ENCODE measurements around the gene POLDIP2.

Gene POLDIP2

DNA sequence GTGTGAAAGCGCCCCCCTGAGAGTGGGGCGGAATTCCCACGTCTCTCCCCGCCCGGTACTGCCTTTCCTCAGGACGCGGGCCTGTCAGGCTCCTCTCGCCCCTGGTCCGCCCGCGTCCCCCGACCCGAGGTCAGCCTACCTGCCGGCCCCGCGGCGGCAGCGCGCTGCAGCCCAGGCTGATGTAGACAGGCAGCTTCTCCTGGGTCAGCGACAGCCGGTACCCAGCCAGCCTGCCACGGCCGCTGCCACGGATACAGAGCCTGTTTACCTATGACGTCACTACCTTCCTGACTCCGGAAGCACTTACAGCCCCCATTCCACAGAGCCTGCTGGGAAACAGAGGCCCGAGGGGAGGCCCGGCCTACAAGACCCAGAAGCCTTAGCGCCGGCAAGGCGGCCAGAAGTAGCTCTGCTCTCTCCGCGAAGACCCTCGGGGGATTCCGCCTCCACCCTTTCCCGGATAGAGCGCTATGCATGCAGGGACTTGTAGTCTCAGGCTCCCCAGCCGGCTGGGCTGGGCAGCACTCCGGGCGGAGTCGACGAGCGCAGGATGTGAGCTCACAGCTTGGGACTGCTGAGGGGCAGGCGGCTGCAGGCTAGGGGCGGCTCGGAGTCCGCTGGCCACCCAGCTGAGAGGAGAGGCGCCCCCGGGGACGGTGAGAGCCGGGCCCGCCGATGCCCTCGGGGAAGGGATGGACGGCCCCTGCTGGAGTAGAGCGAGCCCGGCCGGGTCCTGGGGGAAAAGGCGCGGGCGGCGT lies 21.9 kb downstream of the POLDIP2 start, which contains the start of the genes IFT20 and TNFAIP1:
Gene IFT20 (minus strand): TSS at position 272 of the 758 bp plus-strand sequence. CDS start 3,487 bp downstream, outside the sequence.
Gene TNFAIP1 (plus strand): TSS at position 561 of the 758 bp plus-strand sequence. CDS start 3,761 bp downstream, outside the sequence.
- DNase-seq: peak; percentile 97

DNA sequence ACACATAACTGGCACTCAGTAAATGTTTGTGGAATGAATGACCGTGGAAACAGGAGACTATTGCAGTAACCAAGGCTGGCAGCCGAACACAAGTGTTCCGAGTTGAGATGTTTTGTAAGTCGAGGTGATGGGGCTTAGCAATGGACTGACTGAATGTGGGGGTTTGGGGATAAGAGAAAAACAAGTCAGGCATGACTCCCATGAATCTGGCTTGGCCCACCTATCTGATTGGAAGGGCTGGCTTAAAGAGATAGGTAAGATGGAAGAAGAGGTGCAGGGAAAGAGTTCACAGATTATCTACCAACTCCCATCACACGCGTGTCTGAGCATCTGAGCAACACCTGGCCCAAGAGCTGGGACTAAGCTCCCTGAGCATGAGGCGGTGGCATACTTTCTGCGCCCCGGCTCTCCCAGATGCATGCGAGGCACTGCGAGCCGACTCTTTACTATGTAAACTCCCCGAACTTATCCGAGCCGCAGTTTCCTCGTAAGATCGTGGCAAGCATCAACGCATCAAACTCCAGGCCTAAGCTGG lies 22.6 kb downstream of the POLDIP2 start:
- no peak for DNase-seq

DNA sequence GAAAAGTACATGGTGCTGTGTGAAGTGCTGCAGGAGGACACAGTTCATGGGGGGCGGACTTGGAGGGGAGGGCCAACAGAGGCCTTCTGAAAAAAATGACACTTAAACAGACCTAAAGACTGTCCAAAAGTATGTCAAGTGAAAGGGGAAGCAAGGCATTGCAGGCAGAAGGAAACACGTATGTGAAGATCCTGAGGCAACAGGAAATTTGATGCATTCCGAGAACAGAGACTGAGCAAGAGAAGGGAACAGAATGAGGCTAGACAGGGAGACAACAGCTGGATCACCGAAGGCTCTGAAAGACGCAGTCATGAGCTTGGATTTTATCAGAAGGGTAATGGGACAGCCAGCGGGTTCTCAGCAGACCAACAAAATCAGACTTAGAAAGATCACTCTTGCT lies 23.2 kb downstream of the POLDIP2 start:
- DNase-seq: no peak

DNA sequence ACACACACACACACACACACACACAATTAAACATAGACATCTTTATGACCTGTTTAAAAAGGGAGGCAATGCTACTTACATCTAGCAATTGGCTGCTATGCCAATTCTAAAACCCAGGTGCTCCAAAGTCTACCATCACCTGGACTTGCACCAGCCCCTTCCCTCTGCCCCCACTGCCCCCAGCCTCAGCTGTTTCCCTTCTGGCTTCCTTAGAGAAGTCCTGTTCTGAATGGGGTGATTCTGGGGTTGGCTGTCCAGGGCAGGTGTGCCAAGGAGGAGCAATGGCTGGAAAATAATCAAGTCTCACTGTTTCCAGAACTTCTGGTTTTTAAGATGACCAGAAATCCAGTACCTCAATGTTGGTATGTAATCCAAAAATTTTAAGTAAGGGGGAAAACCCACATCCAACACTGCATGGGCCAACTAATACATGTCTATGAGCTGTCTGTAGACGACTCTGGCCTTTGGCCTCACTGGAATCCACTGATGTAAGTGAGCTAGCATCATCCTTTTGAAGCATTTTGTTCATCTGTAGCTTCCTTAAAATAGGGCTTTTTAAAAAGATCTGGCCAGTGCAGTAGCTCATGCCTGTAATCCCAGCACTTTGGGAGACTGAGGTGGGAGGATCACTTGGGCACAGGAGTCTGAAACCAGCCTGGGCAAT lies 24.1 kb downstream of the POLDIP2 start:
- DNase-seq: no peak

DNA sequence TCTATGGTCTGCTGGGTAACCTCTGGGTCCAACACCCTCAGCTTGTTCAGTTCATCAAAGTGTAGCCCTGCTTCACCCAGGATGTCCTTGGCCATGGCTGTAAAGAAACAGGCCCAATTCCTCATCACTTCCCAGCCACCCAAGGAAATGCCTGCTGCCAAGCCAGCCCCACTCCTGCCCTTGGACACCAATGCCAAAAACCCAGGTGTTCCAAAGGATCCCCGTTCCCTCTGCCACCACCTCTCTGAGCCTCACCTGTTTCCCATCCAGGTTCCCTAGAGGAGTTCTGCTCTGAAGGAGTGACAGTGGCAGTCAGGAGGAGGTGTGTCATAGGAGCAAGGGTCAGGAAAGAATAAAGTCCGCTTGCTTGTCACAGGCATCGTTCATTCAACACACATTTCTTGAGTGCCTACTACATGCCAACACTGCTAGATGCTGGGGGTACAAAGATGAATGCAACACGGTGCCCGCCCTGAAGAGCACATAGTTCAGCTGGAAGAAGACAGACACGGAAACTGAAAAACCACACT lies 25.4 kb downstream of the POLDIP2 start:
- no peak for DNase-seq

DNA sequence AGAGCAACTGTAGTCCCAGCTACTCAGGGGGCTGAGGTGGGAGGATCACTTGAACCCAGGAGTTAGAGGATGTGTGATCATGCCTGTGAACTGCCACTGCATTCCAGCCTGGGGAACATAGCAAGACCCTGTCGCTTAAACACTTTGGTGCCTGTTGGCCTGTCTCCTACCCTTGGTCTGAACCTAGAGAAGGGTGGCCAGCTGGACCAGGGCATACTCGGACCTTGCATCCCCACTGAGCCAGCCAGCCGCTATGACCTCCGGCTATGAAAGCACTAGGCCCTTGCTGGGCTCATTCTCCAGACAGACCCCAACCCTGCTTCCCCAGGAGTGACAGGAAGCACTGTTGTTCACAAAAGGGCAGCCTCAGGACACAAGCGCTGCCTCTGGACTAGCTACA lies 26.7 kb downstream of the POLDIP2 start:
- no peak for DNase-seq

DNA sequence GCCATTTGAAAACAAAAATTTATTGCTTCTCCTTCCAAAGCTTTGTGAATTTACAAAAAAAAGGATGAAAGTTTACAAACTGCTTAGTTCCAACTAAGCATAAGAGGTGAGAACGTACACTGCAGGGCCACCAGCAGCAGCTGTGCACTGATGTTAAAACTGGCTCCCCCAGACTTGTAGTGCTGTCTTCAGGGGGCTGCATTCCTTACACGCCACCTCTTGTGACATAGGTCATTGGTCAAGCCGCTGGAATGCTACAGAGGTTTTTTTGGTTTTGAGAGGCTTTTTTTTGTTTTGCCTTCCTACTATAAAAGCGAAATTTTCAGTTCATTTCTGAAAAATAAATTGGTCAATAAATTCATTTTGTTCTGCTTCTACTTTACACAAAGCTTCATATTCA lies 29.0 kb downstream of the POLDIP2 start:
- no peak for DNase-seq

DNA sequence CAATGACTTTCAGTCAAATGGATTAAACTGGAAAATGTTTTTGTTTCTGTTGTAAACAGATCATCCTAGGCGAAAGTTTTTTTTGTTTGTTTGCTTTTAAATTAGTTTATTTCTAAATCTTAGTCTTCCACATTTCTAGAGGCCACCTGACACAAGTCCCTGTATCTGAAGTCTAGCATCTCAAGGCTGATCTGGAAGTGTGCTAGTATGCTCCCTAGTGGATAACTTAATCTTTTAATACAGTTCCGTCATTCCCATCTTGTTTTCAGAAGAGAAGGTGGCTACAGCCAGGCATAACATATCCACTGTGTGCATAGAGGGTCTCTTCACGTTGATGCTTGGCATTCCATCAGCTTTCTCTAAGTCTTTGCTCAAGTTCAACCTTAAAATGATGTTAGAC lies 29.6 kb downstream of the POLDIP2 start:
- no peak for DNase-seq

DNA sequence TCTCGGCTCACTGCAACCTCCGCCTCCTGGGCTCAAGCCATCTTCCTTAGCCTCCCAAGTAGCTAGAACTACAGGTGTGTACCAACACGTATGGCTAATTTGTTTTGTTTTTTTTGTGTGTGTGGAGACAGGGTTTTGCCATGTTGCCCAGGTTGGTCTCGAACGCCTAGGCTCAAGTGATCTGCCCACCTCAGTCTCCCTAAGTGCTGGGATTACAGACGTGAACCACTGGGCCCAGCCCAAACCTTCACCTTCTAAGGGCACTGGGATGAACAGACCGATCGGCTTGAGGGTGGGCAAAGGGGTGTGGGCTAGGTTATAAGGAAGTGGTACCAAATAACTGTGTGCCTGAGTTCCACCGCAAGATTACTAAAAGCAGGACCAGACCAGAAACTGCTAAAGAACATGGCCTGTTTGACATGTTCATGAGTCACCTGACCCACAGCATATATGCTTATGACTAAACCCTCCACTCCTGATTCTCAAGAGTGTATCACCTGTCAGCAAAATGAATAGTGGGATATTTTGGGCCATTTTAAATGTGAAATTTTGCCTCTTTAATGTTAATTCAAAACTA lies 30.2 kb downstream of the POLDIP2 start:
- DNase-seq: no peak

DNA sequence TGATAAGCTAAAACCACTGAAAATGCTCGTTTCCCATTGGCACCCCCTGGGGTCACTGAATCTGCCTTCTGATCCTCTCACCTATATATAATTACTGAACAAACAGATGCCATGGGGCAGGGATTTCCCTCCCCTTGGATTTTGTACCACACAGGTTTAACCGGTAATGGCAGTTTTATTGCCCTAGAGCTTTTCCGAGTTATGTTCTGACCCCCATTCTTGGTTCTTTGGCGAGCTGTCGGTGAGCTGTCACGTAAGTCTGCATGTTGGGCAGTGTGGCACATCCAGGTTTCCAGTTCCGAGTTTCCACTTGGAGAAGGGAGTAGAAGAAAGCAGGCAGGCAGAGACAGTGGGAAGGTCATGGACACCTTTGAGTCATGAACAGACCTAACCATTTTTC lies 31.2 kb downstream of the POLDIP2 start:
- no peak for DNase-seq

DNA sequence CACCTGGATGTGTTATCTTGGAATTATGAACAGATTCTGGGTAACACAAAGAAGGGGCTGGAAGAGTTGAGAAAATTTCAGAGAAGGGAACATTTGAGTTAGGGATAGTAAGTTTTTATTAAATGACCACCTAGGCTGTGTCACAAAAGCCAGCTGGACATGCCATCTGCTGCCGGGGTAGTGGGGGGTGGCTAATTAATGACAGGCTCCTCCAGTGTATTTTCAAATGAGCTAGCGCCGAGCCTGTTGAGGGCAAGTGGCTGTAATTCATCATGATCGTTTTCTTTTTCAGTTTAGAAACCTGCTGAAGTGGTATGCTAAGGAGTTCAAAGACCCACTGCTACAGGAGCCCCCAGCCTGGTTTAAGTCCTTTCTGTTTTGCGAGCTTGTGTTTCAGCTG lies 32.1 kb downstream of the POLDIP2 start:
- no peak for DNase-seq

DNA sequence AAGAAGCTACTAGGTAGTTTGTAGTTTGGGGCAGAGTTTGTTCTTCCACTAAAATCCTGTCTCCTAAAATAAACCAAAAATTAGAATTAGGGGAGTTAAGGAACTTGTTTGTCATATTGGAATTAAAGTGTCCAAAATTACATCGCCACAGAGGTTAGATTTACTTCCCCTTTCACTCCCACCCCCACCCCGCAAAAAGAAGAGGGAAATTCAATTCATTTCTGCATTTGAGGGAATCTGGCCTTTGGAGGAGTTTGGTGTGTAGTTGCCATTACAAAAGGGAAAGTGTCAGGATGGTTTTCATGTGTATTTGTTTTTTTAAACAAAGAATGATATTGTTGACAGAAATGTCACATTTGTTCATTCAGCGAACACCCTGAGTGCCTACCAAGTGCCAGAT lies 32.5 kb downstream of the POLDIP2 start:
- DNase-seq: no peak

DNA sequence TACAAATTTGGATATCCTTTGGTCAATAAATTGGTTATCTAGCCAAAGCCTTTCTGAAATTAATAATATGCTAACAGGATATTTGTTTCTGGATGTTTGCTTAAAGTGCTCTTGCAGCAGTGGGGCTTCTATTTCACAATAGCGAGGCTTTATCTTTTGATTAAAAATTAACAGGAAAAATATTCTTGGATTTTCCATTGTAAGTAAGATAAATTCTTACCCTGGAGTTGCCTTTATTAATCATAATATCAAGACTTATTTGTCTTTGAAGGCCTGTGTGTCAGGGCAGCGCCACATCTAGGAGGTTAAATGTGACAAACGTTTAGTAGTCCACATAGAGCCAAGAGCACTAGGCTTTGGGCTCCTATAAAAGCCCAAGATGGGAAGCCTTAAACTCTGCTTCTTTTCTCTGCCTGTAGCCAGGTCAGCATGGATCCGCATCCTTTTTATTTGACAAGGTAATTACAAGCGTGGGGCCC lies 33.0 kb downstream of the POLDIP2 start:
- DNase-seq: no peak

DNA sequence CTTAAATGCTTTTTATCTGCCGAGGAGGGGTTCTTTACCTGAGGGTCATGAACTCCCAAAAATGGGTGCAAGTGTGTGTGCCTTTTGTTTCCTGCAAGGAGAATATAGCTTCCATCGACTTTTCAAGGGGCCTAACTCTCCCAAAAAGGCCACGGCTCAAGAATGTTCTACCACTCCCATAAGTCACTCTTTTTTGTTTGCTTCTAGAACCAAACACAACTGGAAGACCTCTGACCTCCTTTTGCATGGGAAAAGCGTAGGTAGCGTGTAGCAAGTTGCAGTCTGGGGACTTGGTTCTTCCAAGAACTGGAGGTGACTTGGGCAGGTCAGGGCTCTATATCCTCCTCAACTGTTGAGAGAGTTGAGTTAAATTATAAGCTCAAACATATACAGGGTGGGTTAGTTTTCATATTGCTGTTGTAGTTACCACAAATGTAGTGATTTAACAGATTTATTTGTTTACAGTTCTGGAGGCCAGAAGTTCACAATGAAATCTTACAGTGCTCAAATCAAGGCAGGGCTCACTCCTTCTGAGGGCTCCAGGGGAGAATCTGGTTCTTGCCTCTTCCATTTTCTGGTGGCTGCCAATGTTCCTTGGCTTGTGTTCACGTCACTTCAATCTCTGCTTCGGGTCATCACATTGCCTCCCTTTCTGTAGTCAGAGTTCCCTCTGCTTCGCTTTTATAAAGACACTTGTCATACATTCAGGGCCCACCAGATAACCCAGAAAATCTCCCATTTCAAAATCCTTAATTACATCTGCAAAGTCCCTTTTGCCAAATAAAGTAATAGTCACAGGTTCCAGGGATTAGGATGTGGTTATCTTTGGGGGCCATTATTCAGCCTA lies 36.9 kb downstream of the POLDIP2 start:
- no peak for DNase-seq

DNA sequence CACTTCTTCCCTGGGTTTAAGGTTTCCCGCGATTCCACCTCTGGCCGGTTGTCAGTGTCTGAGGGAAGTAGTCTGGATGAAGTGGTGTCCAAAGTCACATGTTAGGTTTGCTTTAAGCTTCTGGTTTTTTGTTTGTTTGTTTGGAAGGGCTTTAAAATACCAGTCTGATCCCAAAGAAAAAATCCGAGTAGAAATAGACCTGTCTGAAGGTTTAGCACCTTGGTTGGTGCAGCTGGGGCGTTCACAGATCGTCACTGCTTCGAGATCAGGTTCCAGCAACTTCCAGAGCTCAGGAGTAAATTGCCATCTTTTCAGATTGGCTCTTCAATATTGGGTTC lies 37.8 kb downstream of the POLDIP2 start:
- DNase-seq: no peak

DNA sequence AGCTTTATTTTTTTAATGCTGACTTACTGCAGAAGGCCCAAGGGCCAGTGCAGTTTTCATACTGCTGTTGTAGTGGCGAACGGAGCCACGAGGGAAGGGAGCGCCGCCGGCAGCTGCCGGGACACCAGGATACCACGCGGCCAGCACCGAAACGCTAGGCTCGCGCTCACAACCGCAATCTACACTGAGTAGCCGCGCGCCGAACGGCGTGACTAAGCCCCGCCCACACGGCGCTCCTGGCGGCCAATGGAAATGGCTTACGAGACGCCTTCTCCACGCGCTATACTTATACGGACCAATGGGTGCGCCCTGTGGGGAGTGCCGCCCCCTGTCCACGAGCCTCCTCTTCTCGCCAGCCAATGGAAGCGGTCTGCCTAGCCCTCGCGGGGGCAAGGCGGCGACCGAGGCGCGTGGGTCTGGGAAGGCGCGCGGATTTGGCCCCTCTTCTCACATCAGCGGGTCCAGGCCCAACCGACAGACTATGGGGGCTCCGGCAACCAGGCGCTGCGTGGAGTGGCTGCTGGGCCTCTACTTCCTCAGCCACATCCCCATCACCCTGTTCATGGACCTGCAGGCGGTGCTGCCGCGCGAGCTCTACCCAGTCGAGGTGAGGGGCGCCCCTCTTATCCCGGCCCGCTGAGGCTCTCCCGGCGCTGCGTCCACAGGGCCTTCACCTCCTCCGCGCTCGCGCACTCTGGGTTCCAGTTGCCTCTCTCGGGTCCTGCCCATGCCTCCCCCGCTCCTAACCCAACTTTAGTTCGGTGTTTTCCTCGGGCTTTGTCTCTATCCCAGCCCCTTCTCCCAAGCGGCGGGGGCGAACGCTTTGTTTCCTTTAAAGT lies 38.3 kb downstream of the POLDIP2 start, which contains the start of gene TMEM97:
Gene TMEM97 (plus strand): TSS at position 442 of the 839 bp plus-strand sequence. CDS start 40 bp downstream, at position 482.
- DNase-seq: peak; percentile 91

DNA sequence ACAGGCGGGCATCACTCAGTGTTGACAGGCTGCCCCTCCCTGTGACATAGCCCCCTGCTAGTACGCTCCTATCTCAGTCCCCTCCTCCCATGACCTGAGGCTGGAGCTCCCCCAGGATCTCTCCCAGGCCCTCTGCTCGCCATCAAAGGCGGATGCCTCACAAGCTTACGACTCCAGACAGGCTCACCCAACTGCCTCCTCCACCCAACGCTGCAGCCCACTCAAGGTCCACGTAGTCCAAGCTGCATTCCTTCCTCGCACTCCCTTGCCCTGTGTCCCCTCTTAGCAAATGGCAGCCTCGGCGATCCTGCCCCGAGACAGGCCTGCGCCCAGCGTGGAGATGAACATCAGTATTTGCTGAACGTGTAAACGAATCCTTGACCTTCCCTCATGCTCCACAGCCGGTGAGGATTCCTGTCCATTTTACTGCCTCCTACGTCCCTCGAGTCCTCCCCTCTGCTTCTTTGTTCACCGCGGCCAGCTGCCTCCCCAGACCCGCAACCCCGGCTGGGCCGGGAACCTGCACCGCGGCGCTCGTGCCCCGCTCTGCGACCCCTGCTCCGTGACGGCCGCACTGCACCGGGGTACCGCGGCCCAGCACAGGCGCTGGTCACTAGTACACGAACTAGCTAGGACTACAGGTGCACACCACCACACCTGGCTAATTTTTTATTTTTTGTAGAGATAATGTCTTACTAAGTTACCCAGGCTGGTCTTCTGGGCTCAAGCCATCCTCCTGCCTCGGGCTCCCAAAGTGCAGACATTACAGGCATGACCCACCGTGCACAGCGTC lies 39.2 kb downstream of the POLDIP2 start:
- no peak for DNase-seq

DNA sequence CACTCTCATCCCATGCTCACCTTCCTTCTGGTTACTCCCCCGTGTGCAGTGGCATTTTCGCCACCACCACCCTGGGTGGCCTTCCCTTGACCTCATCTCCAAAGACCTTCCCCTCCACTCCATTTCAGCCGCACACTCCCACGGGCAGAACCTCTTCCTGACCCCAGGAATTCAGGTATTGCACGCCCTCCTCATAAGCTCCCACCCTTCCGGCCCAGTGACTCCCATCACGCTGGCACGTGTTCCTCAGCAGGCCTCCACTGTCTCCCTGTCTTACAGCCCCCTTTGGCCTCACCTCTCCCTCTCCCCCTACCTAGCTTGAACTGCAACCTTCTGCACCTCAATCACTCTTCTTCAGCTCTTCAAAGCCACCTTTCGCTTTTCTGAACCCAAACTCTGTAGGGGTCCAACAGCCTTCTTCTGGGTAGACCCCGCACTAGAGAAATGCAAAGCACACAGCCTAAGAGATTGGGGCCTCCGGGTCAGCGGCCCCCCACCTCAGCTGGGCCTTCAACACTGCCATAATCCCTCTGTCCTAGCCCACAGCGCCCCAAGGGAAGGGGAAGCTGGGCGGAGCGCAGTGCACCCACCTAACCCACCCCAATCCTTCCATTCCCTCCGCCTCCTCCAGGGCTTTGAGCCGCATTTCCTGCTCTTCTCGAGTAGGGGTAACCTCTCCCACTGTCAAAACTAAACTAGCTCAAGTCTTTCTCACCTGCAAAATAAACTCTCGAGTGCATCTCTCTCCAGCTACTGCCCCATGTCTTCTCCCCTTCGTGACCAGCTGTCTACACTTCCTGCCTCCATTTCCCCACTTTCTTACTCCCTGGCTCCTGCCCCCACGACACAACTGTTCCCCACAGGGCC lies 40.0 kb downstream of the POLDIP2 start:
- no peak for DNase-seq
